HG03354 (cell line): Measurements from ENCODE around the gene PRLHR.
"Not testable (repeated sequence)": the region's sequence is repeated elsewhere in the genome, so short reads cannot be mapped to it uniquely, and the experiment has no call there.

Experiments used
- ATAC-seq: cut with Tn5 transposase; IDR thresholded peaks from one replicate; pipeline ENCODE4 v1.9.1; 2021; ENCODE audit warnings: mild to moderate bottlenecking; ENCODE audit not compliant: unreplicated experiment, poor library complexity, severe bottlenecking

The PRLHR gene

GRCh38 chr10:118595598-118596425 is at the start of gene PRLHR:
Gene PRLHR, minus strand, starts transcription at chr10:118595648. Its CDS starts 404 bp downstream, at chr10:118595244.
- ATAC-seq = no peak

GRCh38 chr10:118642228-118642627 is 46.8 kb upstream of the PRLHR start:
- ATAC-seq = no peak

GRCh38 chr10:118638680-118639079 is 43.2 kb upstream of the PRLHR start:
- ATAC-seq = no peak

GRCh38 chr10:118635674-118636402 is 40.4 kb upstream of the PRLHR start:
- ATAC-seq = no peak

- no peak for ATAC-seq
These were observed 38.3 kb upstream of the PRLHR start for GRCh38 chr10:118633786-118634185.

GRCh38 chr10:118629211-118629610 is 33.8 kb upstream of the PRLHR start:
- no peak for ATAC-seq

- ATAC-seq = no peak
These were observed 32.9 kb upstream of the PRLHR start for GRCh38 chr10:118628397-118628796.

GRCh38 chr10:118626953-118627352 is 31.5 kb upstream of the PRLHR start:
- no peak for ATAC-seq

- no peak for ATAC-seq
These were observed 30.1 kb upstream of the PRLHR start for GRCh38 chr10:118625504-118625903.

GRCh38 chr10:118624747-118625146 is 29.3 kb upstream of the PRLHR start:
- ATAC-seq = no peak

- ATAC-seq = no peak
These were observed 26.0 kb upstream of the PRLHR start for GRCh38 chr10:118621304-118621942.

GRCh38 chr10:118613863-118614262 is 18.4 kb upstream of the PRLHR start:
- not testable (repeated sequence) for ATAC-seq

- ATAC-seq = no peak
These were observed 15.1 kb upstream of the PRLHR start for GRCh38 chr10:118610577-118610976.

GRCh38 chr10:118607768-118608354 is 12.4 kb upstream of the PRLHR start:
- no peak for ATAC-seq

- ATAC-seq = no peak
These were observed 10.2 kb upstream of the PRLHR start for GRCh38 chr10:118605694-118606093.

- no peak for ATAC-seq
These were observed 1.1 kb upstream of the PRLHR start for GRCh38 chr10:118596426-118597124.

- no peak for ATAC-seq
These were observed 406 bp downstream of the PRLHR start for GRCh38 chr10:118595064-118595420.

- no peak for ATAC-seq
These were observed 920 bp downstream of the PRLHR start for GRCh38 chr10:118594392-118595063.

GRCh38 chr10:118592675-118593330 is 2.6 kb downstream of the PRLHR start:
- no peak for ATAC-seq
